H9 (cell line): ENCODE data around the gene ASPSCR1. TPM values are rescaled to one million over a fixed set of nuclear protein-coding genes. Genes with fewer than 3 reads are reported as not detected.

Source experiments
- DNase-seq: peaks from one replicate; pipeline ENCODE4 v3.0.0-alpha.2; 2017
- H2AFZ ChIP-seq: one replicate; pipeline ENCODE4 v1.6.1; 2013; ENCODE audit warnings: mild to moderate bottlenecking, low read length, control low read depth, moderate library complexity
- H2AK5ac ChIP-seq: 2 replicates; pipeline ENCODE4 v1.6.1; 2013; ENCODE audit warnings: low read length, control low read depth, mixed read lengths; ENCODE audit not compliant: insufficient read length
- H2BK120ac ChIP-seq: one replicate; pipeline ENCODE4 v1.6.1; 2013; ENCODE audit warnings: low read depth, mild to moderate bottlenecking, low read length, control low read depth, inconsistent platforms; ENCODE audit not compliant: poor library complexity, severe bottlenecking
- H2BK12ac ChIP-seq: 2 replicates; pipeline ENCODE4 v1.6.1; 2013; ENCODE audit warnings: low read length, control low read depth, mixed read lengths, low read depth; ENCODE audit not compliant: insufficient read length
- H2BK15ac ChIP-seq: 2 replicates; pipeline ENCODE4 v1.6.1; 2013; ENCODE audit warnings: low read depth, low read length, control low read depth
- H2BK20ac ChIP-seq: one replicate; pipeline ENCODE4 v1.6.1; 2013; ENCODE audit warnings: low read depth, mild to moderate bottlenecking, low read length, control low read depth, inconsistent platforms; ENCODE audit not compliant: poor library complexity, severe bottlenecking
- H2BK5ac ChIP-seq: 2 replicates; pipeline ENCODE4 v1.6.1; 2013; ENCODE audit warnings: low read length, control low read depth, mixed read lengths; ENCODE audit not compliant: insufficient read length
- H3K14ac ChIP-seq: 2 replicates; pipeline ENCODE4 v1.6.1; 2013; ENCODE audit warnings: low read length, control low read depth; ENCODE audit not compliant: insufficient read depth
- H3K18ac ChIP-seq: 2 replicates; pipeline ENCODE4 v1.6.1; 2013; ENCODE audit warnings: low read depth, mild to moderate bottlenecking, mixed read lengths, low read length, control low read depth; ENCODE audit not compliant: insufficient read length
- H3K23ac ChIP-seq: 2 replicates; pipeline ENCODE4 v1.6.1; 2013; ENCODE audit warnings: low read length, control low read depth, mixed read lengths, low read depth; ENCODE audit not compliant: insufficient read length
- H3K23me2 ChIP-seq: 2 replicates; pipeline ENCODE4 v1.6.1; 2013; ENCODE audit warnings: low read depth, mild to moderate bottlenecking, mixed read lengths, low read length, control low read depth; ENCODE audit not compliant: insufficient read length, poor library complexity, severe bottlenecking
- H3K27ac ChIP-seq: 2 replicates; pipeline ENCODE4 v1.5.1; 2013; ENCODE audit warnings: low read length, control low read depth, mixed read lengths, low read depth; ENCODE audit not compliant: insufficient read length
- H3K27me3 ChIP-seq: 2 replicates; pipeline ENCODE4 v1.6.1; 2013; ENCODE audit warnings: low read length, control low read depth, inconsistent platforms; ENCODE audit not compliant: insufficient read depth
- H3K4ac ChIP-seq: 2 replicates; pipeline ENCODE4 v1.6.1; 2013; ENCODE audit warnings: low read depth, mild to moderate bottlenecking, control low read depth, inconsistent platforms, low read length, moderate library complexity
- H3K4me1 ChIP-seq: 2 replicates; pipeline ENCODE4 v1.6.1; 2013; ENCODE audit warnings: low read length, control low read depth, inconsistent platforms; ENCODE audit not compliant: insufficient read depth
- H3K4me2 ChIP-seq: 2 replicates; pipeline ENCODE4 v1.6.1; 2013; ENCODE audit warnings: low read length, control low read depth, mixed read lengths; ENCODE audit not compliant: insufficient read length, insufficient read depth
- H3K56ac ChIP-seq: 2 replicates; pipeline ENCODE4 v1.6.1; 2013; ENCODE audit warnings: low read depth, mild to moderate bottlenecking, mixed read lengths, low read length, control low read depth; ENCODE audit not compliant: insufficient read length
- H3K79me1 ChIP-seq: 2 replicates; pipeline ENCODE4 v1.6.1; 2013; ENCODE audit warnings: low read depth, mild to moderate bottlenecking, moderate library complexity, low read length, control low read depth, inconsistent platforms; ENCODE audit not compliant: insufficient read depth, poor library complexity, severe bottlenecking
- H3K79me2 ChIP-seq: 2 replicates; pipeline ENCODE4 v1.6.1; 2013; ENCODE audit warnings: low read length, control low read depth, inconsistent platforms; ENCODE audit not compliant: insufficient read depth
- H3K9ac ChIP-seq: 2 replicates; pipeline ENCODE4 v1.6.1; 2013; ENCODE audit warnings: low read length, control low read depth, mixed read lengths; ENCODE audit not compliant: insufficient read length; ENCODE audit errors: extremely low read depth
- H3K9me3 ChIP-seq: one replicate; pipeline ENCODE4 v1.6.1; 2013; ENCODE audit warnings: low read depth, low read length, inconsistent platforms; ENCODE audit not compliant: control insufficient read depth
- H3T11ph ChIP-seq: one replicate; pipeline ENCODE4 v1.6.1; 2013; ENCODE audit warnings: mild to moderate bottlenecking, low read length, control low read depth, inconsistent platforms
- H4K20me1 ChIP-seq: one replicate; pipeline ENCODE4 v1.6.1; 2013; ENCODE audit not compliant: control insufficient read depth, insufficient read length, insufficient read depth
- H4K5ac ChIP-seq: 2 replicates; pipeline ENCODE4 v1.6.1; 2013; ENCODE audit warnings: low read depth, mild to moderate bottlenecking, mixed read lengths, low read length, control low read depth; ENCODE audit not compliant: insufficient read length
- H4K8ac ChIP-seq: replicated peaks from 2 replicates; pipeline ENCODE4 v1.6.1; 2013; ENCODE audit warnings: low read length, control low read depth, mixed read lengths, low read depth; ENCODE audit not compliant: insufficient read length
- H4K91ac ChIP-seq: 2 replicates; pipeline ENCODE4 v1.6.1; 2013; ENCODE audit warnings: low read depth, mild to moderate bottlenecking, moderate library complexity, mixed read lengths, low read length, control low read depth; ENCODE audit not compliant: insufficient read length
- H3K27ac Mint-ChIP-seq, 3 experiments: 2 replicates in 2 of 3; 3 replicates in 1 of 3; pipeline ENCODE4 v1.8.0; 2020 to 2021; ENCODE audit warnings: mixed read lengths in 3 of 3, mild to moderate bottlenecking in 1 of 3, moderate library complexity in 1 of 3
- H3K27me3 Mint-ChIP-seq: 2 replicates; pipeline ENCODE4 v1.8.0; 2021; ENCODE audit warnings: low read depth, mild to moderate bottlenecking, moderate library complexity, mixed read lengths
- H3K36me3 Mint-ChIP-seq, 3 experiments: 2 replicates in 2 of 3; 3 replicates in 1 of 3; pipeline ENCODE4 v1.8.0; 2020 to 2021; ENCODE audit warnings: low read depth in 3 of 3, mixed read lengths in 3 of 3; ENCODE audit not compliant: insufficient read depth in 1 of 3
- H3K4me1 Mint-ChIP-seq, 2 experiments: 2 replicates each; pipeline ENCODE4 v1.8.0; 2020; ENCODE audit warnings: mixed read lengths in 2 of 2
- H3K4me3 Mint-ChIP-seq, 2 experiments: 2 replicates in 1 of 2; 3 replicates in 1 of 2; pipeline ENCODE4 v1.8.0; 2020 to 2021; ENCODE audit warnings: mild to moderate bottlenecking in 2 of 2, mixed read lengths in 2 of 2, moderate library complexity in 1 of 2
- H3K9me3 Mint-ChIP-seq, 2 experiments: 2 replicates in 1 of 2; 3 replicates in 1 of 2; pipeline ENCODE4 v1.8.0; 2020; ENCODE audit warnings: mild to moderate bottlenecking in 2 of 2, mixed read lengths in 2 of 2, moderate library complexity in 1 of 2
- WGBS: extraction: QIAGEN DNeasy Blood & Tissue Kit; methylation state at CpG from one replicate; pipeline ENCODE4 v1.1.7; 2013; ENCODE audit warnings: missing lambda C conversion rate, low lambda C conversion rate, mixed read lengths; ENCODE audit not compliant: insufficient read length; ENCODE audit errors: extremely low coverage; 5-methylcytosine and 5-hydroxymethylcytosine counted together
- long read RNA-seq: library from polyadenylated mRNA; unstranded; transcript quantifications from one replicate; pipeline ENCODE4 v2.0.0, GENCODE V29; 2020
- total RNA-seq: library from RNA; stranded (reverse); gene quantifications from 2 replicates; pipeline ENCODE4 v1.2.1, GENCODE V29; 2021
- TF ChIP-seq, protein P1 (sequence below): fragments of 200-600 bp; sonication (generic); conservative IDR thresholded peaks from 3 replicates; pipeline ENCODE4 v1.8.0; 2021; ENCODE audit warnings: antibody characterized with exemption, mild to moderate bottlenecking

ASPSCR1 gene, protein sequence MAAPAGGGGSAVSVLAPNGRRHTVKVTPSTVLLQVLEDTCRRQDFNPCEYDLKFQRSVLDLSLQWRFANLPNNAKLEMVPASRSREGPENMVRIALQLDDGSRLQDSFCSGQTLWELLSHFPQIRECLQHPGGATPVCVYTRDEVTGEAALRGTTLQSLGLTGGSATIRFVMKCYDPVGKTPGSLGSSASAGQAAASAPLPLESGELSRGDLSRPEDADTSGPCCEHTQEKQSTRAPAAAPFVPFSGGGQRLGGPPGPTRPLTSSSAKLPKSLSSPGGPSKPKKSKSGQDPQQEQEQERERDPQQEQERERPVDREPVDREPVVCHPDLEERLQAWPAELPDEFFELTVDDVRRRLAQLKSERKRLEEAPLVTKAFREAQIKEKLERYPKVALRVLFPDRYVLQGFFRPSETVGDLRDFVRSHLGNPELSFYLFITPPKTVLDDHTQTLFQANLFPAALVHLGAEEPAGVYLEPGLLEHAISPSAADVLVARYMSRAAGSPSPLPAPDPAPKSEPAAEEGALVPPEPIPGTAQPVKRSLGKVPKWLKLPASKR
- total RNA-seq: 50.9 and 53.1 TPM in 2 replicates
- long read RNA-seq, full-length matches to known transcripts: 43 of 91 reads
- long read RNA-seq, partial matches to known transcripts: 6 of 91 reads
- long read RNA-seq, other reads (novel, unspliced or antisense): 42 of 91 reads

DNA sequence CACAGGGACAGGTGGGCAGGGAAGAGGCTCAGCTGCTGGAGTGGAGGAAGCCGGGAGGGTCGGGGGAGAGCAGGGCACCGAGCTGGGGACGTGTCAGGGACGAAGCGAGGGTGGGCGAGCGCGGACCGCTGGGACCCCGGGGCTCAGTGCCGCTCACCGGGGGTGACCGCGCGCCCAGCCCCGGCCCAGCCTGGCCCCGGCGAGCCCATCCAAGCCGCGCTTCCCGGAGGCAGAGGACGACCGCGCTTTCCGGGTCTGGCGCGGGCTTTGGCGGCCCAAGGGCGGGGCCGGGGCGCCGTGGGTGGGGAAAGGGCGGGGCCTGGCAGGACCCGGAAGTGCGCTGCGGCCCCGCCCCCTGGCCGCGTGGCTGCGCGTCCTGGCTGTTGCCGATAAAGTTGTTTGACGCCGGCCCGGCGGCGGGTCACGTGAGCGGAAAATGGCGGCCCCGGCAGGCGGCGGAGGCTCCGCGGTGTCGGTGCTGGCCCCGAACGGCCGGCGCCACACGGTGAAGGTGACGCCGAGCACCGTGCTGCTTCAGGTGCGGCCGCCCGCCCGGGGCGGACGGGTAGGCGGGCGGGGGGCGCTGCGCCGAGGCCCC lies at the start of gene ASPSCR1:
TSS of gene ASPSCR1 (plus strand) at position 419 of the 598 bp plus-strand sequence. CDS start at position 437, 18 bp downstream.
- Histone ChIP-seq H3K79me1 (no peaks in the 10 kb centered on the region), H4K91ac (no peak within 1 kb of the TSS), H4K5ac (no peak within 1 kb of the TSS), H3K4me1 (no peaks in the 10 kb centered on the region), H4K20me1 (no peaks in the 10 kb centered on the region), H3K23me2 (peaks cover 12% of the 10 kb centered on the region), H3K9ac (peak within 1 kb of the TSS; percentile 56), H3K27ac (no peak within 1 kb of the TSS), H3K4me2 (peak within 1 kb of the TSS; percentile 69), H2AFZ (no peak within 1 kb of the TSS), H2BK15ac (no peak within 1 kb of the TSS), H2BK20ac (no peak within 1 kb of the TSS), H3K27me3 (peaks cover 3% of the 10 kb centered on the region), H3K9me3 (no peaks in the 10 kb centered on the region), H2BK5ac (no peak within 1 kb of the TSS), H3T11ph (no peak within 1 kb of the TSS), H2BK12ac (no peak within 1 kb of the TSS), H3K18ac (peak within 1 kb of the TSS; percentile 85), H3K4ac (no peak within 1 kb of the TSS), H3K14ac (peak within 1 kb of the TSS; percentile 87), H3K23ac (no peak within 1 kb of the TSS), H3K79me2 (no peaks in the 10 kb centered on the region), H2BK120ac (no peak within 1 kb of the TSS), H3K56ac (no peak within 1 kb of the TSS), H4K8ac (no peak within 1 kb of the TSS), H2AK5ac (no peak within 1 kb of the TSS)
- peaks cover 9 to 16% of the 10 kb centered on the region in 2 experiments; a peak in 3 of 4 replicates for H3K4me1 Mint-ChIP-seq
- peaks cover 21% of the 10 kb centered on the region in 2 experiments for H3K9me3 Mint-ChIP-seq
- DNase-seq: peak; percentile 93
- H3K36me3 Mint-ChIP-seq: peaks cover 2 to 17% (median 14%) of the 10 kb centered on the region in 3 experiments
- H3K4me3 Mint-ChIP-seq: peak within 1 kb of the TSS; percentile 79 to 92
- no CpG with 5 or more reads among the region's 76 CpGs for WGBS
- TF ChIP-seq, protein P1, sequence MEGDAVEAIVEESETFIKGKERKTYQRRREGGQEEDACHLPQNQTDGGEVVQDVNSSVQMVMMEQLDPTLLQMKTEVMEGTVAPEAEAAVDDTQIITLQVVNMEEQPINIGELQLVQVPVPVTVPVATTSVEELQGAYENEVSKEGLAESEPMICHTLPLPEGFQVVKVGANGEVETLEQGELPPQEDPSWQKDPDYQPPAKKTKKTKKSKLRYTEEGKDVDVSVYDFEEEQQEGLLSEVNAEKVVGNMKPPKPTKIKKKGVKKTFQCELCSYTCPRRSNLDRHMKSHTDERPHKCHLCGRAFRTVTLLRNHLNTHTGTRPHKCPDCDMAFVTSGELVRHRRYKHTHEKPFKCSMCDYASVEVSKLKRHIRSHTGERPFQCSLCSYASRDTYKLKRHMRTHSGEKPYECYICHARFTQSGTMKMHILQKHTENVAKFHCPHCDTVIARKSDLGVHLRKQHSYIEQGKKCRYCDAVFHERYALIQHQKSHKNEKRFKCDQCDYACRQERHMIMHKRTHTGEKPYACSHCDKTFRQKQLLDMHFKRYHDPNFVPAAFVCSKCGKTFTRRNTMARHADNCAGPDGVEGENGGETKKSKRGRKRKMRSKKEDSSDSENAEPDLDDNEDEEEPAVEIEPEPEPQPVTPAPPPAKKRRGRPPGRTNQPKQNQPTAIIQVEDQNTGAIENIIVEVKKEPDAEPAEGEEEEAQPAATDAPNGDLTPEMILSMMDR: no peak
- H3K27ac Mint-ChIP-seq: peak within 1 kb of the TSS in 2 of 3 experiments; percentile 81 to 89; a peak in 4 of 7 replicates
- peaks cover 46% of the 10 kb centered on the region for H3K27me3 Mint-ChIP-seq
